K562 (cell line): ENCODE measurements around the gene YBX3. TPM values are rescaled to one million over a fixed set of nuclear protein-coding genes. Genes with fewer than 3 reads are reported as not detected.

ENCODE experiments used
- ATAC-seq: fragments of 200-7000 bp; cut with Tn5 transposase; 3 replicates; pipeline ENCODE4 v1.9.1; 2020; ENCODE audit warnings: moderate library complexity
- BruUV-seq: library from RNA; stranded (reverse); fragments of 400-500 nt; replicated peaks from 2 replicates; lab custom pipeline; 2021; lab: Mats Ljungman, UMichigan
- CTCF ChIA-PET: fragments of 300-600 bp; formaldehyde crosslinking; extraction: SDS; loops from one replicate; lab custom pipeline; 2021; ENCODE audit warnings: low intra/inter-chr PET ratio; lab: Yijun Ruan, JAX
- POLR2A ChIA-PET: fragments of 300-600, 350-650 bp; sonication (Branson Sonifier 250); formaldehyde crosslinking; extraction: SDS; loops from one replicate; lab custom pipeline; 2021; ENCODE audit warnings: antibody characterized with exemption, inconsistent platforms; lab: Yijun Ruan, JAX
- DNase-seq, 4 experiments: peaks; one replicate each; pipeline versions ENCODE4 v3.0.0 to v3.0.0-alpha.2; 2011 to 2018; ENCODE audit warnings: low spot score in 3 of 4, mixed read lengths in 3 of 4; ENCODE audit errors: extremely low read depth in 1 of 4
- FAIRE-seq: peaks from 2 replicates; lab custom pipeline; 2011; peaks lifted over from hg19 to GRCh38; lab: Jason Lieb, UNC
- H2AFZ ChIP-seq: 2 replicates; pipeline ENCODE4 v1.6.0; 2011; ENCODE audit warnings: low read depth, low read length, control low read depth, inconsistent platforms
- H3K27ac ChIP-seq: fragments of 200-600 bp; 3 replicates; pipeline ENCODE4 v1.8.0; 2011; ENCODE audit warnings: low read depth, mild to moderate bottlenecking, control low read depth, inconsistent platforms, low read length, moderate library complexity, mixed read lengths; ENCODE audit errors: extremely low read depth
- H3K27me3 ChIP-seq, 2 experiments: fragments of 300-600 bp in 1 of 2; 2 replicates in 1 of 2; 3 replicates in 1 of 2; pipeline versions ENCODE4 v1.6.0 to v1.8.0; 2011; ENCODE audit warnings: inconsistent platforms in 2 of 2, low read length in 2 of 2, mild to moderate bottlenecking in 1 of 2, mixed read lengths in 1 of 2, moderate library complexity in 1 of 2; ENCODE audit not compliant: control insufficient read depth in 2 of 2, insufficient read depth in 2 of 2
- H3K36me3 ChIP-seq: fragments of 300-600 bp; 3 replicates; pipeline ENCODE4 v1.8.0; 2011; ENCODE audit warnings: mild to moderate bottlenecking, low read length, inconsistent platforms; ENCODE audit not compliant: control insufficient read depth, insufficient read depth
- H3K4me1 ChIP-seq, 2 experiments: fragments of 200-600 bp in 1 of 2; replicated peaks in 1 of 2; 2 replicates in 1 of 2; 3 replicates in 1 of 2; pipeline versions ENCODE4 v1.5.1 to v1.8.0; 2011; ENCODE audit warnings: inconsistent platforms in 2 of 2, low read length in 2 of 2, mild to moderate bottlenecking in 1 of 2, mixed read lengths in 1 of 2, moderate library complexity in 1 of 2; ENCODE audit not compliant: control insufficient read depth in 2 of 2, insufficient read depth in 2 of 2
- H3K4me2 ChIP-seq: 2 replicates; pipeline ENCODE4 v1.6.1; 2011; ENCODE audit warnings: low read length, control low read depth, inconsistent platforms, mixed read lengths; ENCODE audit not compliant: insufficient read depth
- H3K4me3 ChIP-seq: fragments of 200-600 bp; sonication (generic), shearing (Covaris generic); 2 replicates; pipeline ENCODE4 v1.5.1; 2016; ENCODE audit warnings: control low read depth, inconsistent platforms
- H3K79me2 ChIP-seq: fragments of 200-600 bp; 3 replicates; pipeline ENCODE4 v1.8.0; 2011; ENCODE audit warnings: low read length, inconsistent platforms; ENCODE audit not compliant: control insufficient read depth, insufficient read depth
- H3K9ac ChIP-seq, 2 experiments: 2 replicates each; pipeline versions ENCODE4 v1.6.0 to v1.6.1; 2011; ENCODE audit warnings: low read depth in 2 of 2, low read length in 2 of 2, control low read depth in 1 of 2, inconsistent platforms in 1 of 2, mild to moderate bottlenecking in 1 of 2, mixed read lengths in 1 of 2; ENCODE audit not compliant: insufficient read depth in 1 of 2
- H3K9me1 ChIP-seq: one replicate; pipeline ENCODE4 v1.6.0; 2011; ENCODE audit warnings: inconsistent platforms, mild to moderate bottlenecking, low read length, moderate library complexity; ENCODE audit not compliant: control insufficient read depth, insufficient read depth
- H3K9me3 ChIP-seq: replicated peaks from 2 replicates; pipeline ENCODE4 v1.5.1; 2011; ENCODE audit warnings: low read depth, low read length, inconsistent platforms; ENCODE audit not compliant: control insufficient read depth, insufficient read depth
- H4K20me1 ChIP-seq: replicated peaks from 2 replicates; pipeline ENCODE4 v1.6.1; 2011; ENCODE audit warnings: low read length, inconsistent platforms, mixed read lengths; ENCODE audit not compliant: control insufficient read depth, insufficient read depth
- BHLHE40 ChIP-seq: IDR thresholded peaks from 2 replicates; pipeline ENCODE4 v1.6.1; 2011; ENCODE audit warnings: low read length, improper control_type of control experiment
- BRD9 ChIP-seq: fragments of 450-650 bp; IDR thresholded peaks from 2 replicates; pipeline ENCODE4 v1.6.1; 2018; ENCODE audit warnings: low read depth; ENCODE audit not compliant: partially characterized antibody
- CSDE1 ChIP-seq, 2 experiments: fragments of 450-650 bp; IDR thresholded peaks; 2 replicates each; pipeline ENCODE4 v1.6.1; 2016; ENCODE audit warnings: mild to moderate bottlenecking in 1 of 2
- CXXC5 ChIP-seq: fragments of 250-450 bp; sonication (Bioruptor Pico); IDR thresholded peaks from 2 replicates; pipeline ENCODE4 v1.8.0; 2022; ENCODE audit warnings: inconsistent platforms, mild to moderate bottlenecking, moderate library complexity
- ESRRA ChIP-seq: fragments of 450-650 bp; IDR thresholded peaks from 2 replicates; pipeline ENCODE4 v1.6.1; 2014; ENCODE audit warnings: low read depth, mild to moderate bottlenecking, moderate library complexity, borderline replicate concordance
- GABPB1 ChIP-seq: sonication (generic); formaldehyde crosslinking; IDR thresholded peaks from 2 replicates; pipeline ENCODE4 v1.8.0; 2022; ENCODE audit warnings: mild to moderate bottlenecking, missing genetic modification reagents
- JUND ChIP-seq, 2 experiments: IDR thresholded peaks; 2 replicates in 1 of 2; 3 replicates in 1 of 2; pipeline ENCODE4 v1.6.1; 2011; ENCODE audit warnings: borderline replicate concordance in 2 of 2, low read depth in 2 of 2, low read length in 2 of 2, improper control_type of control experiment in 1 of 2, missing biosample characterization in 1 of 2, missing genetic modification characterization in 1 of 2, missing genetic modification reagents in 1 of 2
- KHSRP ChIP-seq: fragments of 450-650 bp; IDR thresholded peaks from 2 replicates; pipeline ENCODE4 v1.6.1; 2017
- NFE2L1 ChIP-seq: fragments of 450-650 bp; IDR thresholded peaks from 2 replicates; pipeline ENCODE4 v1.6.1; 2016; ENCODE audit warnings: missing genetic modification characterization, low read depth, mild to moderate bottlenecking, missing compliant biosample characterization, moderate library complexity, borderline replicate concordance
- PRMT5 ChIP-seq: sonication (generic); formaldehyde crosslinking; IDR thresholded peaks from 2 replicates; pipeline ENCODE4 v1.5.0; 2020; ENCODE audit warnings: missing genetic modification reagents
- PRPF4 ChIP-seq: fragments of 200-400 bp; formaldehyde crosslinking; IDR thresholded peaks from one replicate; pipeline ENCODE4 v1.6.1; 2017; ENCODE audit warnings: low read length, low read depth, mild to moderate bottlenecking; ENCODE audit not compliant: insufficient read depth, poor library complexity, severe bottlenecking
- SIN3B ChIP-seq: fragments of 450-650 bp; IDR thresholded peaks from 2 replicates; pipeline ENCODE4 v1.6.1; 2017; ENCODE audit warnings: low read depth, mild to moderate bottlenecking, moderate library complexity
- SMAD4 ChIP-seq: fragments of 250-450 bp; sonication (Bioruptor Pico); conservative IDR thresholded peaks from 2 replicates; pipeline ENCODE4 v1.8.0; 2021; ENCODE audit warnings: inconsistent platforms, mild to moderate bottlenecking, moderate library complexity
- SRSF9 ChIP-seq: fragments of 200-400 bp; formaldehyde crosslinking; IDR thresholded peaks from 2 replicates; pipeline ENCODE4 v1.6.1; 2017; ENCODE audit warnings: low read depth, low read length, borderline replicate concordance
- ZBTB11 ChIP-seq, 3 experiments: fragments of 200-800 bp in 1 of 3; fragments of 250-450 bp in 1 of 3; fragments of 450-650 bp in 1 of 3; sonication (Bioruptor Pico) in 1 of 3; sonication (Bioruptor generic) in 1 of 3; formaldehyde crosslinking in 1 of 3; IDR thresholded peaks; 2 replicates each; pipeline versions ENCODE4 v1.6.1 to v1.8.0; 2016 to 2022; ENCODE audit warnings: mild to moderate bottlenecking in 2 of 3, missing genetic modification characterization in 2 of 3, missing compliant biosample characterization in 1 of 3, moderate library complexity in 1 of 3
- ZFX ChIP-seq: sonication (generic); formaldehyde crosslinking; IDR thresholded peaks from 2 replicates; pipeline ENCODE4 v1.8.0; 2022; ENCODE audit warnings: mild to moderate bottlenecking, missing genetic modification reagents, moderate library complexity
- ZNF551 ChIP-seq: fragments of 250-450 bp; sonication (Bioruptor Pico); IDR thresholded peaks from 2 replicates; pipeline ENCODE4 v1.5.0; 2021; ENCODE audit warnings: mild to moderate bottlenecking, moderate library complexity
- WGBS: fragments of 100-300 bp; shearing (Covaris generic); methylation state at CpG from one replicate; pipeline ENCODE4 v1.1.6; 2016; ENCODE audit warnings: low coverage, mixed read lengths; ENCODE audit not compliant: insufficient coverage; ENCODE audit errors: missing lambda C conversion rate; 5-methylcytosine and 5-hydroxymethylcytosine counted together
- in situ Hi-C: fragments of 300-500 bp; cut with MboI; formaldehyde crosslinking; loops from 4 replicates; pipeline ENCODE4 v1.15.0; 2018; ENCODE audit warnings: inconsistent platforms, mixed read lengths
- intact Hi-C: fragments of 100-400 bp; cut with micrococcal nuclease; formaldehyde crosslinking; loops from 2 replicates; pipeline ENCODE4 v1.14.2; 2022
- polyA plus RNA-seq, 8 experiments: library from polyadenylated mRNA; depleted of rRNA in 4 of 8; stranded (reverse) in 5 of 8; unstranded in 3 of 8; fragments of >200 nt; fragmentation: Nextera tagmentation in 2 of 8; fragmentation: Illumina TruSeq in 1 of 8; extraction: Ambion mirVana in 2 of 8; extraction: Trizol in 1 of 8; gene quantifications; 2 replicates each; pipeline versions ENCODE4 v1.2.1 to v1.2.3, GENCODE V29; 2011 to 2014; ENCODE audit warnings: inconsistent platforms in 1 of 8, missing spikeins in 1 of 8
- total RNA-seq, 7 experiments: library from RNA; depleted of rRNA in 6 of 7; stranded (reverse); fragments of >200 nt in 6 of 7; fragmentation: Illumina TruSeq in 2 of 7; extraction: Trizol in 2 of 7; gene quantifications; 2 replicates each; pipeline versions ENCODE4 v1.2.1 to v1.2.3, GENCODE V29; 2011 to 2021; ENCODE audit warnings: low replicate concordance in 1 of 7
- TF ChIP-seq, protein P1 (sequence below): IDR thresholded peaks from 2 replicates; pipeline ENCODE4 v1.6.1; 2014; ENCODE audit warnings: antibody characterized with exemption

Gene YBX3
- total and polyA plus RNA-seq, 9 of the 15 experiments (the other 6 are each of a cell fraction or from before 2014, with no cell fraction given) = 47.0 to 239 (median 81.5) TPM

DNA sequence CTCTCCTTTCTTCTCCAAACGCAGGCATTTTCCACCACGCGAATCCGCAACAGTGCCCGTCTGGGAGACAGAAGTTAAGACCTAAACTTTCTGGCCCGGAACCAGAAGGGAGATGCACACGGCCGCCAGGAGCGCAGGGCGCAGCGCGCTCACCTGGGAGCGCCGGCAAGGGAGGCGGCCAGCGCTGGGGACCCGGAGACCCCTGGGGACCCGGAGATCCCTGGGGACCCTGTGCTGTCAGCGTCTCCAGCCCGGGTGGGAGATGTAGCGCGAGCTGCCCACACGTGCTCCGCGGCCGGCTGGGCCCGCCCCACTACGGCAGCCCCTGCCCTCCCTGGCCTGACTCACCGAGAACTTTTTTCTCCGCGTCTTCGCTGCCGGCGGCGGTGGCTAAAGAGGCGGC, 620 bp downstream of the YBX3 start:
- H3K36me3 ChIP-seq = peaks cover 24% of the 10 kb centered on the region; the same call in 2 of the 3 replicates
- no peaks in the 10 kb centered on the region for H3K9me1 ChIP-seq
- H2AFZ ChIP-seq = peak overlapping the region; percentile 86
- 3% methylated on average over 8 of the region's 36 CpGs for WGBS
- FAIRE-seq (no peak), DNase-seq (peak; percentile 43 to 58 (median 52)), ATAC-seq (peak; percentile 67)
- no TSS peak for BruUV-seq
- peaks cover 61% of the 10 kb centered on the region for H3K79me2 ChIP-seq
- H3K4me1 ChIP-seq = peaks cover 0 to 3% of the 10 kb centered on the region in 2 experiments; a peak in 1 of 5 replicates
- ChIA-PET POLR2A (interaction anchor here (0.6 to 1.5 kb wide), 5 partner anchors 11 to 510 kb away, joined by 3 to 5 read pairs (median 3); partner anchors contain the start of gene GABARAPL1), CTCF (no interaction called here)
- no peaks in the 10 kb centered on the region for H3K27me3 ChIP-seq
- no peaks in the 10 kb centered on the region for H3K9me3 ChIP-seq
- H3K27ac ChIP-seq = peak overlapping the region; percentile 83
- intact Hi-C loops (no loop called here), in situ Hi-C loops (no loop called here)
- 0 out of 2 replicates have a peak, but pooled peaks cover 6% of the 10 kb centered on the region for H4K20me1 ChIP-seq
- peak overlapping the region; percentile 96 for H3K4me2 ChIP-seq
- peak overlapping the region; percentile 89 for H3K4me3 ChIP-seq
- peak overlapping the region; percentile 88 to 96 for H3K9ac ChIP-seq
- TF ChIP-seq SRSF9 (no peak), ZBTB11 (CRISPR knock-in tag; IDR thresholded peaks at IDR 0.05) (0 out of 6 replicates have a peak, but pooled peaks of 1 of the 3 experiments have one; percentile 38), ZFX (CRISPR knock-in tag) (peak; percentile 57), ZNF551 (CRISPR knock-in tag) (no peak), KHSRP (no peak), SMAD4 (CRISPR knock-in tag) (no peak), GABPB1 (CRISPR knock-in tag) (peak; percentile 4; the same call in 1 of the 2 replicates), ESRRA (no peak), PRMT5 (CRISPR knock-in tag) (no peak), CSDE1 (IDR thresholded peaks at IDR 0.05) (no peak), JUND (IDR thresholded peaks at IDR 0.05; ENCODE audit: borderline replicate concordance, low read depth, low read length) (no peak), JUND (tag; IDR thresholded peaks at IDR 0.05; ENCODE audit: borderline replicate concordance, low read depth, low read length) (no peak), BRD9 (no peak), SIN3B (no peak), BHLHE40 (peak; percentile 44; the same call in 1 of the 2 replicates), CXXC5 (CRISPR knock-in tag) (no peak), NFE2L1 (no peak), PRPF4 (no peak)
- TF ChIP-seq, protein P1, sequence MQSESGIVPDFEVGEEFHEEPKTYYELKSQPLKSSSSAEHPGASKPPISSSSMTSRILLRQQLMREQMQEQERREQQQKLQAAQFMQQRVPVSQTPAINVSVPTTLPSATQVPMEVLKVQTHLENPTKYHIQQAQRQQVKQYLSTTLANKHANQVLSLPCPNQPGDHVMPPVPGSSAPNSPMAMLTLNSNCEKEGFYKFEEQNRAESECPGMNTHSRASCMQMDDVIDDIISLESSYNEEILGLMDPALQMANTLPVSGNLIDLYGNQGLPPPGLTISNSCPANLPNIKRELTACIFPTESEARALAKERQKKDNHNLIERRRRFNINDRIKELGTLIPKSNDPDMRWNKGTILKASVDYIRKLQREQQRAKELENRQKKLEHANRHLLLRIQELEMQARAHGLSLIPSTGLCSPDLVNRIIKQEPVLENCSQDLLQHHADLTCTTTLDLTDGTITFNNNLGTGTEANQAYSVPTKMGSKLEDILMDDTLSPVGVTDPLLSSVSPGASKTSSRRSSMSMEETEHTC = no peak
